Stimulated activated CD8-positive, alpha-beta memory T cell treated with anti-CD3 and anti-CD28 coated beads, Interleukin-12 subunit alpha, Interleukin-12 subunit beta, amount 100 ng/mL, for 24 hours (primary cell): ENCODE results near the gene ASS1.

Experiments
- DNase-seq: peaks from one replicate; pipeline ENCODE4 v3.0.0-alpha.2; 2020; ENCODE audit errors: extremely low read depth

ASS1 gene

GRCh38 chr9:130498298-130498917 lies 53.6 kb downstream of the ASS1 start:
- no peak for DNase-seq

- no peak for DNase-seq
Observed at GRCh38 chr9:130498918-130499698, 54.3 kb downstream of the ASS1 start.

DNA sequence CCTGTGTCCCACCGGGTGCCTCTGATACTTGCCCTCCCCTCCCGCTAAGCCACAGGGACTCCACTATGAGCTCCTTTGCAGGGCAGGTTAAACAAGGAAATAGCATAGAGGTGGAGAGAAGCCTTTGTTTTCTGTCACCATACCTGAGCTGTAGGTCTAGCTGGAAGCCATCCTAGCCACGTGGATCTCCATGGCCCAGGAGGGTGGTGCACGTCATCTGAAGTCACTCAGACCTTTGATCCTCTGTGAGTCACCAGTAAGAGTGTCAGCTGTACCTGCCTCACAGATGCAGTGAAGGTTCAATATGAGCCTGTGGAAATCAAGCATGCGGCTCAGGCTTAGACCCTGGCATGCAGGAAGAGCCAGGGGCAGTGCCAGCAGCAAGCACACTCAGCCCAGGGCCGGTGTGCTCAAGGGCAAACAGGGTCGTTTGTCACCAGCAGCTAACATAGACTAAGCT lies 55.1 kb downstream of the ASS1 start:
- no peak for DNase-seq

GRCh38 chr9:130500340-130501180 lies 55.8 kb downstream of the ASS1 start:
- DNase-seq = no peak

- no peak for DNase-seq
Observed at GRCh38 chr9:130501639-130502038, 56.9 kb downstream of the ASS1 start.

- no peak for DNase-seq
Observed at GRCh38 chr9:130508218-130508617, 63.5 kb downstream of the ASS1 start.

- no peak for DNase-seq
Observed at GRCh38 chr9:130512199-130512598, 67.4 kb downstream of the ASS1 start.

DNA sequence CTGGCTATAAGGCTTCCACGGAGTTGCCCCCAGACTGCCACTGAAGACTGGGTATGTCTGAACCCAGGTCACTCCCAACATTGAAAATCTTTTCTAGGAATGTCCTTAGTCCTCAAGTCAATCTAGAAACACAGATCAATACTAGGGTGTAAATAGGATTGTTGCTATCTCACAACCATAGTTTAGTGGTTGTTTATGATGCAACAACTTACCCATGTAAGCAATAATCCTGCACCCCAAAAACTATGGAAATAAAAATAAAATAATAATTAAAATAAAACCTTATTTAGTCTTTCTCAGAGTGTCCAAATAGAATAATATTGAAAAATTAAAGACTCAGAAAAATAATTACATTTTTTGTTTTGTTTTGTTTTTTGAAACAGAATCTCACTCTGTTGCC lies 68.3 kb downstream of the ASS1 start:
- no peak for DNase-seq

DNA sequence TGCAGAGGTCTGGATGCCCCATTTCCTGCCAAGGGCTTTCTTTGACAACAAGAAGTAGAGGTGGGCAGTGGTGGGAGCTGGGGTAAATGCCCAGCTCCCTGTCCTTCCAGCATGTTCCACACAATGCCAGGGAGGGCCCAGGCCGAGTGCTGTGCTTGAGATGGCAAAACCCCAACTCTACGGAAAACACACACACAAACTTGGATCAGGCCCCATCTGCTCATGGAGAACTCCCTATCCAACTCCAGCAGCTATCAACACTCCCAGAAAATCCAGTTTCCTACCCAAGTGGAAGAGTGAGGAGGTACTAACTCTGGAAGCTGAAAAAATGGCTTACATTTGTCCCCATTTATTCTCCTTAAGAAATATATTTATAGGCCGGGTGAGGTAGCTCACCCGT lies 73.5 kb downstream of the ASS1 start:
- no peak for DNase-seq

GRCh38 chr9:130518943-130519799 lies 74.4 kb downstream of the ASS1 start:
- DNase-seq = no peak

DNA sequence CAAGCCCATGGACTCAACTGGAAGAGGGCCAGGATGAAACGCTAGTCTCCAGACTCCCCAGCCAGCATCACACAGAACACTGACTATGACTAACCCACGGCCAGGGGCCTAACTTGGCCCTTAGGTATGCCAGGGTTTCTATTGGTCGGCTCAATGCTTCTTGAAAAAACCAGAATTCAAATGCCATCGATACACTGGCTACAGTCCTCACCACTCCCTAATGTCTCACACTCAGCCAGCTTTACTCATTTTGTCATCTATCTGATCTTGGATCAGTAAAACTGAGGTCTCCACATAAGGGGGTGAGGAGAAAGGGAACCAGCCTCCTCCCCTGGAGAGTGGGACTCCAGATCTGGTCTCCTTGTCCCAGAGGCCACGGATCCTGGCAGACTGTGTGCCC lies 75.2 kb downstream of the ASS1 start:
- no peak for DNase-seq

DNA sequence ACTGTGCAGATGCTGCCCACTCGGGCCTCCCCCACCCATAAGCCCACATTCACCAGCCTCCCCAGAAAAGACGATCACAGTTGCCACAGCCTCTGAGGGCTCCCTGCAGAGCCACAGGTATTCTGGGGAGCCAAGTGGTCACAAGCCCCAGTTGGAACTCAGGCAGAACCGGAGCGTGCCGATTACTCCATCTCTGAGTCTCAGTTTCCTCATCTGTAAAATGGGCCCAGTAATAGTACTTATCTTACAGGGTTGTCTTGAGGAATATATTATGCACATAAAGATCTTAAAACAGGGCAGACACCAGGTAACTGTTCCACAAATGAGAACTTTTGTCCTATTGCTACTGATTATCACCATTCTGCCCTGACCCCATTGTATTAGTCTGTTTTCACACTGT lies 77.0 kb downstream of the ASS1 start:
- DNase-seq = no peak

DNA sequence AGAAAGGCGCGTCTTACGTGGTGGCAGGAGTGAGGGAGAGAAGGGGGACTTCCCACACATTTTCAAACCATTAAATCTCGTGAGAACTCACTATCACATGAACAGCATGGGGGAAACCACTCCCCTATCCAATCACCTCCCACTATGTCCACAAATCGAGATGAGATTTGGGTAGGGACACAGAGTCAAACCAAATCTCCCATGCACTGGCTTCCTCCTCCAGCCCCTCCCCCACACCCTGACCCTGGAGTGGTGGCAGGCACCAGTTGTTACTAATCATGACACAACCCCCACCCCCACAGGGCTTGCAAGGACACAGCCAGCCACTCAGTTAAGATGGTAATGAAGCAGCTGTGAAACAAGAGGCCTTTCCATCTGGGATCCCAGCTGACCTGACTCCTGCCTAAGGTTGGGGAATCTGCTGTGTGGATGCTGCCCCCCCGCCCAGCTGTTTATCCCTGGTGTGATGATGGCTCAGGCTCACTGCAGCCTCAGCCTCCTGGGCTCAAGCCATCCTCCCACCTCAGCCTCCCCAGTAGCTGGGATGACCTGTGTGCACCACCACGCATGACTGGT lies 77.6 kb downstream of the ASS1 start:
- no peak for DNase-seq

DNA sequence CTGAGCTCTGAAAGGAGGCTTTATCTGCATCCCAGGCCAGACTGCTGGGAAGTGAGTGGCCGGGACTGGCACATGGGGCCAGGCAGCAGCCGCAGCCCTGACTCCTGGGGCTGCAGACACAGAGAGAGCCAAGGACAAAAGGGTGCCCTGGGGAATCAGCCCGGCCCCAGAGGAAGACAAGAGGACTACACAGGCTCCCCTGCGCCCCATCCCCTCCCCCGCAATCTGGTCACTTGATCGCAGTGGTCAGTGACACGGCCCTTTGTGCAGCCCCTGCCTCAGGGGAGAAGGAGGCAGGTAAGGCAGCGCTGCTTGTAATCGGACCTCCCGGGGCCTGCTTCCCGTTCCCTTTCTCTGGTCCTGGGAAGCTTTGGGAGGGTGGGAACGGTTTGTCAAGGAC lies 79.2 kb downstream of the ASS1 start:
- no peak for DNase-seq

DNA sequence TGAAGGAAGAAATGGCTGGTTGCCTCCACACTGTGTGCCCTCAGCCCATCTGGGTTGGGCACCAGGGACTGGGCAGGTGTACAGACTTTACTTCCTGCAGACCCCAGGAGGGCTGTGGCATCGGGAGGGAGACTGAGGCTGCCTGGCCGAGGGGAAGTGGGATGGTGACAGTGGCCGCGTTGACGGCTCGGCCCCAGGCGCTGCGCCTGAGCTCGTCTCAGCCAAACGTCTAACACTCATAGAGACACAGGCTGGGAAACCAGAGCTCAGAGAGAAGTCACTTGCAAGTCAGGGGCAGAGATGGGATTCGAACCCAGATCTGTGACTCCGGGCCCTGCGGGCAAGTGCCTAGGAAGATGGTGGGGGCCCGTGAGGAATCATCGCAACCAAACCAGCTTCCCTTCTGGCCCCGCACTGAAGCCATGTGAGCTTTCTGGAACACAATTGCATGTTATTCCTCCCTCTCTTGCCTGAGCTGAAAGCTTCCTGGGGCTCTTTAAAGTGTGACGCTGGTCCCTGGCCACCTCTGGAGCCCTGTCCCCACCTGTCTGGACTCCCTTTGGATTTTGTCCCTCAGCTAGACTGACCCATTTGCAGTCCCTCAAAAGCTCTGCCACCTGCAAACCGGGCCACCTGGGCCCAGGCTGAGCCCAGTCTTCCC lies 81.6 kb downstream of the ASS1 start:
- no peak for DNase-seq

- no peak for DNase-seq
Observed at GRCh38 chr9:130526854-130527650, 82.3 kb downstream of the ASS1 start.

DNA sequence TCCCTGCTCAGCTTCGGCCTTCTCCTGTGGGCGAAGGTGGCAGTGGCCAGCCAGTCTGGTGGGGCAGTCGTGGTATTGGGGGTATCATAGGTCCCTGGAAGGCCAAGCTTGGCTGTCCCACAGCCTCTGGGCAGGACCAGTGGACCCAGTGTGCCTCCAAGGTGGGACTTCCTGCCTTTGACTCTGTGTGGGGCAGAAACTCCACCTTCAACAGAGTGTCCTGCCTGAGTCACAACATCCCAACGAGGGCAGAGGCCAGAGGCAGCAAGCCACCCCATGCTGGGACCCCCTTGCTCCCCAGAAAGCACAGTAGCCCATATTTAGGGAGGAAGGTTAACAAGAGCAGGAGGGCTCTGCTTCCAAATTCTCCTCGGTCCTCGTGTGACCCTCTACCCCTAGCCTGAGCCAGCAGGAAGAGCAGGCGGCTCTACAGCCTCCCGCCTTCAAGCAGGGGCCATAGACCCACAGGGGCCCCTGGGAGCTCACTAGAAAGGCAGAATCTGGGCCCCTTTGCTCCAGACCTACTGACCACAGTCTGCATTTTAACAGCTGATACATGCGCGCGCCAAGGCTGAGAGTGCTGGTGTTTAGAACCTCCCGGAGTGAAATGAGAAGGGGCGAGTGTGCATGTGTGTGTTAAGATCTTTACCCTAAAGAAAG lies 83.0 kb downstream of the ASS1 start:
- no peak for DNase-seq

- DNase-seq = no peak
Observed at GRCh38 chr9:130528674-130529073, 83.9 kb downstream of the ASS1 start.

DNA sequence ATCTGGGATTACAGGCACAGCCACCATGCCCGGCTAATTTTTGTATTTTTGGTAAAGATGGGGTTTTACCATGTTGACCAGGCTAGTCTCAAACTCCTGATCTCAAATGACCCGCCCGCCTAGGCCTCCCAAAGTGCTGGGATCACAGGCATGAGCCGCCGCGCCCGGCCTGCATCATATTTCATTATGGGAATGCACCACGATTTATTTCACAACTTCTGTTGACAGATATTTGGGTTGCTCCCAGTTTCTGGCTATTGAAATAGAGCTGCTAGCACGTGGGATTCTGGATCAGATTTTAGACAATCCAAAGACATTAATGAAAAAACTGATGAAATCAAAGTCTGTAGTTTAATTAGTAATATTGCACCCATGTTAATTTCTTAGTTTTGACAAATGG lies 86.2 kb downstream of the ASS1 start:
- no peak for DNase-seq
